OCI-LY7 (cell line): ENCODE measurements around the gene MYRIP. TPM values are rescaled to one million over a fixed set of nuclear protein-coding genes. Genes with fewer than 3 reads are reported as not detected.

Source experiments
- BruUV-seq: library from RNA; stranded (reverse); fragments of 400-500 nt; replicated peaks from 2 replicates; lab custom pipeline; 2021; lab: Mats Ljungman, UMichigan
- CTCF ChIA-PET: fragments of 300-600 bp; sonication (Branson Sonifier 250); formaldehyde crosslinking; loops from one replicate; lab custom pipeline; 2022; ENCODE audit warnings: antibody characterized with exemption; ENCODE audit not compliant: unreplicated experiment; lab: Charles Lee
- POLR2A ChIA-PET: fragments of 300-600 bp; sonication (Branson Sonifier 250); formaldehyde crosslinking; loops from one replicate; lab custom pipeline; 2022; ENCODE audit warnings: antibody characterized with exemption; lab: Charles Lee
- DNase-seq: peaks from one replicate; pipeline ENCODE4 v3.0.0-alpha.2; 2015; ENCODE audit warnings: low spot score
- H2AFZ ChIP-seq: fragments of 200-600 bp; sonication (generic), shearing (Covaris generic); 2 replicates; pipeline ENCODE4 v1.6.1; 2014; ENCODE audit warnings: mild to moderate bottlenecking, antibody characterized with exemption, low read length, moderate library complexity
- H3K27ac ChIP-seq: fragments of 200-600 bp; sonication (generic); 2 replicates; pipeline ENCODE4 v1.5.1; 2014; ENCODE audit warnings: mixed run types, low read depth, mild to moderate bottlenecking, moderate library complexity, low read length, inconsistent platforms; ENCODE audit not compliant: poor library complexity, severe bottlenecking
- H3K36me3 ChIP-seq: fragments of 200-600 bp; sonication (generic); 2 replicates; pipeline ENCODE4 v1.6.1; 2014; ENCODE audit warnings: mild to moderate bottlenecking, antibody characterized with exemption, low read length, moderate library complexity, mixed read lengths; ENCODE audit not compliant: insufficient read depth
- H3K4me1 ChIP-seq: fragments of 200-600 bp; sonication (generic); 2 replicates; pipeline ENCODE4 v1.5.1; 2014; ENCODE audit warnings: mild to moderate bottlenecking, low read length; ENCODE audit not compliant: insufficient read depth, poor library complexity, severe bottlenecking
- H3K4me2 ChIP-seq: fragments of 200-600 bp; sonication (generic); 2 replicates; pipeline ENCODE4 v1.6.1; 2014; ENCODE audit warnings: mild to moderate bottlenecking, low read length
- H3K4me3 ChIP-seq: fragments of 200-600 bp; sonication (generic); 2 replicates; pipeline ENCODE4 v1.5.1; 2014; ENCODE audit warnings: mild to moderate bottlenecking, low read depth, low read length; ENCODE audit not compliant: poor library complexity, severe bottlenecking
- H3K79me2 ChIP-seq: fragments of 200-600 bp; sonication (generic); 2 replicates; pipeline ENCODE4 v1.6.1; 2016; ENCODE audit warnings: low read depth, mild to moderate bottlenecking, low read length, moderate library complexity, mixed read lengths; ENCODE audit not compliant: insufficient read depth
- H3K9me2 ChIP-seq: fragments of 200-600 bp; sonication (generic); 2 replicates; pipeline ENCODE4 v1.6.1; 2016; ENCODE audit warnings: mild to moderate bottlenecking, low read length, mixed read lengths; ENCODE audit not compliant: insufficient read depth
- H3K9me3 ChIP-seq: fragments of 200-600 bp; sonication (generic); 2 replicates; pipeline ENCODE4 v1.6.1; 2014; ENCODE audit warnings: mild to moderate bottlenecking, mixed run types, low read length, mixed read lengths
- H4K20me1 ChIP-seq: fragments of 200-600 bp; sonication (generic); 2 replicates; pipeline ENCODE4 v1.6.1; 2014; ENCODE audit warnings: mild to moderate bottlenecking, antibody characterized with exemption, low read length, moderate library complexity, mixed read lengths; ENCODE audit not compliant: insufficient read depth
- EZH2phosphoT487 ChIP-seq: fragments of 200-600 bp; sonication (generic); IDR thresholded peaks from 2 replicates; pipeline ENCODE4 v1.6.1; 2018; ENCODE audit warnings: low read depth, borderline replicate concordance, mild to moderate bottlenecking, mixed run types, antibody characterized with exemption, low read length, moderate library complexity, mixed read lengths
- intact Hi-C: fragments of 100-400 bp; cut with micrococcal nuclease; formaldehyde crosslinking; loops from one replicate; pipeline ENCODE4 v1.10.0; 2022; ENCODE audit not compliant: unreplicated experiment
- total RNA-seq, 2 experiments: library from RNA; depleted of rRNA in 1 of 2; stranded (reverse); fragments of >200 nt in 1 of 2; shearing (Covaris generic) in 1 of 2; gene quantifications; 2 replicates each; pipeline ENCODE4 v1.2.3, GENCODE V29; 2014 to 2022
- TF ChIP-seq, protein P1 (sequence below): fragments of 200-600 bp; sonication (generic); conservative IDR thresholded peaks from 2 replicates; pipeline ENCODE4 v1.5.1; 2014; ENCODE audit warnings: mild to moderate bottlenecking, antibody characterized with exemption, low read length, moderate library complexity, mixed read lengths

MYRIP gene
- total RNA-seq, 2 experiments from 2014 or later = not detected

DNA sequence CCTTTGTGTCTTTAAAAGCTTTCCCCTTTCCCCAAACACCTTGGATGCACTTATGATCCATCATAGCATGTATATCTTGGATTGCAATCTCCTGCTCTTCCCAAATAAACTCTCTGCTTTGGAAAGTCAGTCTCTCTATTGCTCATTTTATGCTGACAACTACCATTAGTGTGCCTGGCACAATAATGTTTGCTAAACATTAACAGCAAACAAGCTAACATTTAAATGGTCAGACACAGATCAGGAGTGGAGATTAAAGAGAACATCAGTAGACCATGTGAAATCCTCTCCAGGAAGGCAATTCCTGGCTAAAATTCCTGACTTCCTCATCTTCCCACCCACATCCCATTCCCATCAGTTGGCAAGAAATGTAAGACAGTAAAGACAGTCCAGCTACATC is 455.8 kb downstream of the MYRIP start:
- Histone ChIP-seq H3K36me3 (no peaks in the 10 kb centered on the region), H3K4me3 (no peak overlapping the region), H3K79me2 (no peaks in the 10 kb centered on the region), H3K4me1 (no peaks in the 10 kb centered on the region), H3K4me2 (no peak overlapping the region), H4K20me1 (no peaks in the 10 kb centered on the region), H3K27ac (no peak overlapping the region), H3K9me3 (no peaks in the 10 kb centered on the region), H2AFZ (no peak overlapping the region), H3K9me2 (no peaks in the 10 kb centered on the region)
- BruUV-seq = no TSS peak
- CTCF ChIA-PET = no interaction called here
- DNase-seq = no peak
- POLR2A ChIA-PET = no interaction called here
- intact Hi-C loops = no loop called here
- TF ChIP-seq, protein P1, sequence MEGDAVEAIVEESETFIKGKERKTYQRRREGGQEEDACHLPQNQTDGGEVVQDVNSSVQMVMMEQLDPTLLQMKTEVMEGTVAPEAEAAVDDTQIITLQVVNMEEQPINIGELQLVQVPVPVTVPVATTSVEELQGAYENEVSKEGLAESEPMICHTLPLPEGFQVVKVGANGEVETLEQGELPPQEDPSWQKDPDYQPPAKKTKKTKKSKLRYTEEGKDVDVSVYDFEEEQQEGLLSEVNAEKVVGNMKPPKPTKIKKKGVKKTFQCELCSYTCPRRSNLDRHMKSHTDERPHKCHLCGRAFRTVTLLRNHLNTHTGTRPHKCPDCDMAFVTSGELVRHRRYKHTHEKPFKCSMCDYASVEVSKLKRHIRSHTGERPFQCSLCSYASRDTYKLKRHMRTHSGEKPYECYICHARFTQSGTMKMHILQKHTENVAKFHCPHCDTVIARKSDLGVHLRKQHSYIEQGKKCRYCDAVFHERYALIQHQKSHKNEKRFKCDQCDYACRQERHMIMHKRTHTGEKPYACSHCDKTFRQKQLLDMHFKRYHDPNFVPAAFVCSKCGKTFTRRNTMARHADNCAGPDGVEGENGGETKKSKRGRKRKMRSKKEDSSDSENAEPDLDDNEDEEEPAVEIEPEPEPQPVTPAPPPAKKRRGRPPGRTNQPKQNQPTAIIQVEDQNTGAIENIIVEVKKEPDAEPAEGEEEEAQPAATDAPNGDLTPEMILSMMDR = no peak
- no peak for TF ChIP-seq EZH2phosphoT487

- Histone ChIP-seq H3K4me1 (no peaks in the 10 kb centered on the region), H3K79me2 (no peaks in the 10 kb centered on the region), H4K20me1 (no peaks in the 10 kb centered on the region), H3K27ac (no peak overlapping the region), H3K4me3 (no peak overlapping the region), H3K36me3 (no peaks in the 10 kb centered on the region), H2AFZ (no peak overlapping the region), H3K9me3 (no peaks in the 10 kb centered on the region), H3K4me2 (no peak overlapping the region), H3K9me2 (no peaks in the 10 kb centered on the region)
- DNase-seq = no peak
- ChIA-PET POLR2A (no interaction called here), CTCF (no interaction called here)
- TF ChIP-seq EZH2phosphoT487 = no peak
- TF ChIP-seq, protein P1 = no peak
- no TSS peak for BruUV-seq
- intact Hi-C loops = no loop called here
Observed at GRCh38 chr3:40267937-40268724, 458.7 kb downstream of the MYRIP start.
